PC-9 (cell line): ENCODE measurements around the gene GOLGA5. TPM values are rescaled to one million over a fixed set of nuclear protein-coding genes. Genes with fewer than 3 reads are reported as not detected.
"Not testable (repeated sequence)": the region's sequence is repeated elsewhere in the genome, so short reads cannot be mapped to it uniquely, and the experiment has no call there.

Source experiments
- BruUV-seq: library from RNA; stranded (reverse); fragments of 400-500 nt; replicated peaks from 2 replicates; lab custom pipeline; 2021; lab: Mats Ljungman, UMichigan
- CTCF ChIA-PET: fragments of 300-600 bp; sonication (Branson Sonifier 250); formaldehyde crosslinking; loops from one replicate; lab custom pipeline; 2022; ENCODE audit warnings: antibody characterized with exemption; lab: Charles Lee
- POLR2A ChIA-PET: fragments of 300-600 bp; sonication (Branson Sonifier 250); formaldehyde crosslinking; loops from one replicate; lab custom pipeline; 2022; ENCODE audit warnings: antibody characterized with exemption; ENCODE audit not compliant: unreplicated experiment; lab: Charles Lee
- DNase-seq, 2 experiments: peaks; one replicate each; pipeline versions ENCODE4 v3.0.0 to v3.0.0-alpha.2; 2015 to 2022; ENCODE audit warnings: mixed read lengths in 1 of 2
- H2AFZ ChIP-seq: fragments of 200-600 bp; sonication (generic); 2 replicates; pipeline ENCODE4 v1.8.1; 2017; ENCODE audit warnings: antibody characterized with exemption
- H3F3A ChIP-seq: fragments of 200-600 bp; sonication (generic); 2 replicates; pipeline ENCODE4 v1.8.1; 2017; ENCODE audit warnings: antibody characterized with exemption, mild to moderate bottlenecking, low read depth; ENCODE audit not compliant: insufficient read depth
- H3K27ac ChIP-seq: fragments of 200-600 bp; sonication (generic); 2 replicates; pipeline ENCODE4 v1.6.1; 2016; ENCODE audit warnings: mixed run types
- H3K27me3 ChIP-seq: fragments of 200-600 bp; sonication (generic); 2 replicates; pipeline ENCODE4 v1.6.1; 2016; ENCODE audit warnings: low read depth, mixed run types; ENCODE audit not compliant: insufficient read depth
- H3K36me3 ChIP-seq: fragments of 200-600 bp; sonication (generic); 2 replicates; pipeline ENCODE4 v1.6.1; 2016; ENCODE audit warnings: low read depth, mixed run types
- H3K4me1 ChIP-seq: fragments of 200-600 bp; sonication (generic); replicated peaks from 2 replicates; pipeline ENCODE4 v1.6.1; 2016; ENCODE audit warnings: mixed run types; ENCODE audit not compliant: insufficient read depth
- H3K4me2 ChIP-seq: fragments of 200-600 bp; sonication (generic); 2 replicates; pipeline ENCODE4 v1.6.1; 2017; ENCODE audit warnings: mixed run types
- H3K4me3 ChIP-seq: fragments of 200-600 bp; sonication (generic); 2 replicates; pipeline ENCODE4 v1.6.1; 2016; ENCODE audit warnings: mixed run types
- H3K79me2 ChIP-seq: fragments of 200-600 bp; sonication (generic); 2 replicates; pipeline ENCODE4 v1.6.1; 2017; ENCODE audit warnings: low read depth, mixed run types
- H3K9me2 ChIP-seq: fragments of 200-600 bp; sonication (generic); 2 replicates; pipeline ENCODE4 v1.8.1; 2017; ENCODE audit warnings: mild to moderate bottlenecking; ENCODE audit not compliant: insufficient read depth
- H3K9me3 ChIP-seq: fragments of 200-600 bp; sonication (generic); 2 replicates; pipeline ENCODE4 v1.8.1; 2016; ENCODE audit warnings: low read depth; ENCODE audit not compliant: insufficient read depth
- H4K20me1 ChIP-seq: fragments of 200-600 bp; sonication (generic); 2 replicates; pipeline ENCODE4 v1.8.1; 2017; ENCODE audit not compliant: insufficient read depth
- EZH2 ChIP-seq: fragments of 200-600 bp; sonication (generic); IDR thresholded peaks from 2 replicates; pipeline ENCODE4 v1.8.0; 2017; ENCODE audit warnings: antibody characterized with exemption, low read depth
- intact Hi-C: fragments of 100-400 bp; cut with micrococcal nuclease; formaldehyde crosslinking; loops from one replicate; pipeline ENCODE4 v1.10.0; 2022; ENCODE audit not compliant: unreplicated experiment
- total RNA-seq: library from RNA; stranded (reverse); gene quantifications from 2 replicates; pipeline ENCODE4 v1.2.3, GENCODE V29; 2021
- TF ChIP-seq, protein P1 (sequence below): fragments of 200-600 bp; sonication (generic); conservative IDR thresholded peaks from 2 replicates; pipeline ENCODE4 v1.6.1; 2017; ENCODE audit warnings: mixed run types, antibody characterized with exemption, mild to moderate bottlenecking, moderate library complexity

The GOLGA5 gene
- total RNA-seq, 1 experiment from 2014 or later, result 22.6 TPM

DNA sequence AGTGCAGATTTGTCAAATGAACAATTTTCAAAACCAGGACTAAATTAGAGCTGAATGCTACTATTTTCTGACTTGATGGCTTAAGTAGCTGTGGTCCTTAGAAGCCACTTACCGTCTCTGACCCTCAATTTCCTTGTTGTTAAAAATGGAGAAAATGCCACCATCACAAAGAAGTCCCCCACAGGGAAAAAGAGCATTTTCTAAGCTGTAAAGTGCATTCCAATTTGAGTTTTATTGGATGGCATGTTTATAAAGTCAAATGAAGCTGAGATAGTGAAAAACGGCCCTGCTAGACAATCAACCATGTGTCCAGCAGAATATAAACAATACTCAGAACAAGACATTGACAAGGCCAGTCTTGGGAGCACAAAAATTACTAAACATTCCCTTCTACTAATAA lies 53.6 kb downstream of the GOLGA5 start:
- ChIA-PET CTCF (no interaction called here), POLR2A (no interaction called here)
- Histone ChIP-seq H3F3A (no peaks in the 10 kb centered on the region; the same call in 1 of the 2 replicates), H3K4me2 (no peak overlapping the region), H3K79me2 (no peaks in the 10 kb centered on the region), H3K27me3 (no peaks in the 10 kb centered on the region), H3K9me3 (no peaks in the 10 kb centered on the region), H4K20me1 (no peaks in the 10 kb centered on the region), H3K9me2 (no peaks in the 10 kb centered on the region), H3K27ac (no peak overlapping the region), H3K4me1 (no peaks in the 10 kb centered on the region), H3K4me3 (no peak overlapping the region), H2AFZ (no peak overlapping the region), H3K36me3 (no peaks in the 10 kb centered on the region)
- no TSS peak for BruUV-seq
- intact Hi-C loops, result no loop called here
- no peak for DNase-seq
- TF ChIP-seq, protein P1, sequence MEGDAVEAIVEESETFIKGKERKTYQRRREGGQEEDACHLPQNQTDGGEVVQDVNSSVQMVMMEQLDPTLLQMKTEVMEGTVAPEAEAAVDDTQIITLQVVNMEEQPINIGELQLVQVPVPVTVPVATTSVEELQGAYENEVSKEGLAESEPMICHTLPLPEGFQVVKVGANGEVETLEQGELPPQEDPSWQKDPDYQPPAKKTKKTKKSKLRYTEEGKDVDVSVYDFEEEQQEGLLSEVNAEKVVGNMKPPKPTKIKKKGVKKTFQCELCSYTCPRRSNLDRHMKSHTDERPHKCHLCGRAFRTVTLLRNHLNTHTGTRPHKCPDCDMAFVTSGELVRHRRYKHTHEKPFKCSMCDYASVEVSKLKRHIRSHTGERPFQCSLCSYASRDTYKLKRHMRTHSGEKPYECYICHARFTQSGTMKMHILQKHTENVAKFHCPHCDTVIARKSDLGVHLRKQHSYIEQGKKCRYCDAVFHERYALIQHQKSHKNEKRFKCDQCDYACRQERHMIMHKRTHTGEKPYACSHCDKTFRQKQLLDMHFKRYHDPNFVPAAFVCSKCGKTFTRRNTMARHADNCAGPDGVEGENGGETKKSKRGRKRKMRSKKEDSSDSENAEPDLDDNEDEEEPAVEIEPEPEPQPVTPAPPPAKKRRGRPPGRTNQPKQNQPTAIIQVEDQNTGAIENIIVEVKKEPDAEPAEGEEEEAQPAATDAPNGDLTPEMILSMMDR, result no peak
- TF ChIP-seq EZH2, result no peak

DNA sequence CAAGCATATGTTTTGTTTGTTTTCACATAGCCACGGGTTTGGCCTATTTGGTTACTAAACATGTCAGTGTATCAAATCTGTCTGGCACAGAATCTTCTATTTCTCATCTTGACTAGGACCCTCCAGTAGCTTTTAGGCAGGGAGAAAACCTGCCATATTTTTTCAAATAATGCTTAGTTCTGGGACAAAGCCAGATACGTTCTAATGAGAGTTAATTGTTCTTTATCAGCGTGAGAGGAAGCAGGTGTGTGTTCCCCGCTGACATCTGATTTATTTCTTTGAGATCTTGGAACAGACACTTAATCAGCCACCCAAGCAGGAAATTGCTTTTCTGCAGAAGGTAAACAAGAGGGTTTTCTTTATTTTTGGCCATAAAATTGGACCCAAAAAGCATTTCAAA lies 54.8 kb downstream of the GOLGA5 start:
- BruUV-seq, result no TSS peak
- POLR2A ChIA-PET, result no interaction called here
- Histone ChIP-seq H3K79me2 (no peaks in the 10 kb centered on the region), H3K4me3 (no peak overlapping the region), H3K9me3 (no peaks in the 10 kb centered on the region), H3K27ac (no peak overlapping the region), H3K4me1 (no peaks in the 10 kb centered on the region), H3K27me3 (peaks cover 6% of the 10 kb centered on the region; the same call in 1 of the 2 replicates), H4K20me1 (no peaks in the 10 kb centered on the region), H3K4me2 (no peak overlapping the region), H3F3A (no peaks in the 10 kb centered on the region; the same call in 1 of the 2 replicates), H3K9me2 (no peaks in the 10 kb centered on the region), H2AFZ (no peak overlapping the region), H3K36me3 (no peaks in the 10 kb centered on the region)
- CTCF ChIA-PET, result no interaction called here
- no peak for DNase-seq
- TF ChIP-seq EZH2, result no peak
- TF ChIP-seq, protein P1, result no peak
- intact Hi-C loops, result no loop called here

DNA sequence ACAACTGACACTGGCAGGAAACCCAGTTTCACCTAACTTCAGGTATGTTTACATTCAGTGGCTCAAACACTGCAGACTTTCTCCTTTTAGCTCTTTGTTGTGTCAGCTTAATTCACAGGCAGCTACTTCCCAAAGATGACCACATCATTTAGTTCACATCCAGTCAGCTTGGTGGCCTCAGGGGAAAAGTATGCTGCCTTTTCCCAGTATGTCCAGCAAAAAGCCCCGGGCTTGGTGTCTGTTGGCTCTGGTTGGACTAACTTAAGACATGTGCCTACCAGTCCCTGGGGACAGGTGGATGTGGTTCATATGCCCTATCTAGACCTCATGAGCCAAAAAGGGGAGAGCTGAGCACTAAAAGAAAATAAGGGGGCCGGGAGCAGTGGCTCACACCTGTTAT lies 56.4 kb downstream of the GOLGA5 start:
- H3K4me3 ChIP-seq, result no peak overlapping the region
- intact Hi-C loops, result no loop called here
- ChIA-PET POLR2A (no interaction called here), CTCF (no interaction called here)
- BruUV-seq, result no TSS peak
- H3K9me3 ChIP-seq, result no peaks in the 10 kb centered on the region
- no peaks in the 10 kb centered on the region for H3K4me1 ChIP-seq
- no peaks in the 10 kb centered on the region for H3F3A ChIP-seq
- no peak for DNase-seq
- no peaks in the 10 kb centered on the region for H3K79me2 ChIP-seq
- TF ChIP-seq EZH2, result no peak
- TF ChIP-seq, protein P1, result no peak
- H2AFZ ChIP-seq, result no peak overlapping the region
- H3K9me2 ChIP-seq, result no peaks in the 10 kb centered on the region
- no peak overlapping the region for H3K27ac ChIP-seq
- peaks cover 6% of the 10 kb centered on the region; the same call in 1 of the 2 replicates for H3K27me3 ChIP-seq
- H3K36me3 ChIP-seq, result no peaks in the 10 kb centered on the region
- H4K20me1 ChIP-seq, result no peaks in the 10 kb centered on the region
- H3K4me2 ChIP-seq, result no peak overlapping the region

DNA sequence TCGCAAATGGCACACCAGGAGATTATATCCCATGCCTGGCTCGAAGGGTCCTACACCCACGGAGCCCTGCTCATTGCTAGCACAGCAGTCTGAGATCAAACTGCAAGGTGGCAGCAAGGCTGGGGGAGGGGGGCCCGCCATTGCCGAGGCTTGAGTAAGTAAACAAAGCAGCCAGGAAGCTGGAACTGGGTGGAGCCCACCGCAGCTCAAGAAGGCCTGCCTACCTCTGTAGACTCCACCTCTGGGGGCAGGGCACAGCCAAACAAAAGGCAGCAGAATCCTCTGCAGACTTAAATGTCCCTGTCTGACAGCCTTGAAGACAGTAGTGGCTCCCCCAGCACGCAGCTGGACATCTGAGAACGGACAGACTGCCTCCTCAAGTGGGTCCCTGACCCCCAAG lies 59.0 kb downstream of the GOLGA5 start:
- CTCF ChIA-PET, result not testable (repeated sequence)

More for the DNA sequence above, 59.0 kb downstream of the GOLGA5 start:
- H3K4me2 ChIP-seq, result peak overlapping the region; percentile 21
- intact Hi-C loops, H4K20me1 ChIP-seq, H3K4me1 ChIP-seq, H3K9me3 ChIP-seq, H3K27me3 ChIP-seq, H3K36me3 ChIP-seq, H2AFZ ChIP-seq, H3K27ac ChIP-seq, H3K79me2 ChIP-seq, POLR2A ChIA-PET, BruUV-seq, H3K4me3 ChIP-seq, H3K9me2 ChIP-seq, H3F3A ChIP-seq: not testable (repeated sequence)
- DNase-seq, result peak in 1 of 2 experiments; percentile 2
